ENCODE measurements around the gene TSPAN32.

TSPAN32 gene

DNA sequence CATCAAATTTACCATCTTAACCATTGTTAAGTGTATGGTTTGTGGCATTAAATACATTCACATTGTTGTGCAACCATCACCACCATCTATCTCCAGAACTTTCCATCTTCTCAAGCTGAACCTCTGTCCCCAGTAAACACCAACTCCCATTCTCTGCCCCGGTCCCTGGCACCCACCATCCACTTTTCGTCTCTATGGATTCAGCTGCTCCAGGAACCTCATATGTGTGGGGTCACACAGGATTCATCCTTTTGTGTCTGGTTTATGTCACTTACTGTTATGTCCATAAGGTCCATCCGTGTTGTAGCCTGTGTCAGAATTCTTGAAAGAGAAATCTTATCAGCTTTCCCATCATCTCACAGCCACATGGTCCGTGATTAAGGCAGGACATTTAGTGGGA, 16.3 kb downstream of the TSPAN32 start:
- no peak for ATAC-seq
- TF ChIP-seq ZNF565 (CRISPR knock-in tag; conservative IDR thresholded peaks at IDR 0.05; ENCODE audit: low read depth) = no peak

DNA sequence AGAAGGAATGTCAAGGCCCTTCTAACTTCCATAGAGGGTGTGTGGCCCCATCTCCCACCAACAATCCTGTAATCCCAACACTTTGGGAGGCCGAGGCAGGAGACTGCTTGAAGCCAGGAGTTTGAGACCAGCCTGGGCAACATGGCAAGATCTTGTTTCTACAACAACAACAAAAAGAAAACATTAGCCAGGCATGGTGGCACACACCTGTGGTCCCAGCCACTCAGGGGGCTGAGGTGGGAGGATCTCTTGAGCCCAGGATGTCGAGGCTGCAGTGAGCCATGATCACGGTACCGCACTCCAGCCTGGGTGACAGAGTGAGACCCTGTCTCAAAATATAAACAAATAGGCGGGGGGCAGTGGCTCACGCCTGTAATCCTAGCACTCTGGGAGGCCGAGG, 16.9 kb downstream of the TSPAN32 start:
- no peak for TF ChIP-seq POU6F1 (CRISPR knock-in tag; IDR thresholded peaks at IDR 0.05; ENCODE audit: borderline replicate concordance, low read depth)
- TF ChIP-seq CREB5 (CRISPR knock-in tag; IDR thresholded peaks at IDR 0.05; ENCODE audit: low read depth) = no peak
- TF ChIP-seq ESRRG (CRISPR knock-in tag; IDR thresholded peaks at IDR 0.05) = no peak
- TF ChIP-seq SNAI2 (CRISPR knock-in tag; IDR thresholded peaks at IDR 0.05) = no peak
- TF ChIP-seq ISL1 (CRISPR knock-in tag; IDR thresholded peaks at IDR 0.05) = no peak
- no peak for TF ChIP-seq RARB (CRISPR knock-in tag; IDR thresholded peaks at IDR 0.05)

DNA sequence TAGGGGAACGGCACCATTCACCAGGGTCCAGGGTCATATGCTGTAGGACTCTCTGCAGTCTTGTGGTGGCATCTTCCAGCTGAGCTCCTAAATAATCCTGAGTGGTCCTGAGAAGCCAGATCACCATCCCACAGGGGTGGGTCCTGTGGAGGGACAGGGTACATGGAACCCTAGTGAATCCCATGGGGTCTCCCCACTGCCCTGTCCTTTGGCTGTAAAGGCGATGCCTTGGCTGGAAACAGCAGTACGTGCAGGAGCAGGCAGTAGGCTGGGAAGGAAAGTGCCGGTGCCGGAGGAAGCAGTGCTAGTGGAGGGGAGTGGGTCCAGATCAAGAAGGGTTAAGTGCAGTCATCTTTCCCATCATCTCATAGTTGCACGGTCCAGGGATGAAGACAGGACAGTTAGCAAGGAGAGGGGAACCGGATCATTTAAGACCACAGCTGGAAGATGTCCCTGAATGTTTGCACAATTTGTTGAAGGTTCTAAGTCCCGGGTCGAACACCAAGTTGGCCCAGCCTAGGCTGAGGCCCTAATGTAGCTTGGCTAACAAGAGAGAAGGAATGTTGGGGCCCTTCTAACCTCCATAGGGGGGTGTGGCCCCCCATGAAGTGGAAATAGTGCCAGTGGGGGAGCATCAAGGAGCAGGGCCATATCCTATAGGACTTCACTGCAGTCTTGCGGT, 18.1 kb downstream of the TSPAN32 start:
- TF ChIP-seq ZNF8 (CRISPR knock-in tag; IDR thresholded peaks at IDR 0.05) = no peak
- TF ChIP-seq GLIS3 (CRISPR knock-in tag; IDR thresholded peaks at IDR 0.05) = no peak
- no peak for TF ChIP-seq ZNF70 (CRISPR knock-in tag; IDR thresholded peaks at IDR 0.05)
- no peak for TF ChIP-seq POU6F1 (CRISPR knock-in tag; IDR thresholded peaks at IDR 0.05; ENCODE audit: borderline replicate concordance, low read depth)
- no peak for TF ChIP-seq SNAI2 (CRISPR knock-in tag; IDR thresholded peaks at IDR 0.05)
- TF ChIP-seq CREB5 (CRISPR knock-in tag; IDR thresholded peaks at IDR 0.05; ENCODE audit: low read depth) = no peak
- no peak for TF ChIP-seq ARNTL (CRISPR knock-in tag; IDR thresholded peaks at IDR 0.05; ENCODE audit: borderline replicate concordance, low read depth)
- no peak for TF ChIP-seq PPARA (CRISPR knock-in tag; IDR thresholded peaks at IDR 0.05; ENCODE audit: borderline replicate concordance)
- no peak for TF ChIP-seq OSR1 (CRISPR knock-in tag; IDR thresholded peaks at IDR 0.05)
- no peak for TF ChIP-seq ZFP3 (CRISPR knock-in tag; IDR thresholded peaks at IDR 0.05)
- no peak for TF ChIP-seq ZC3H10 (CRISPR knock-in tag; IDR thresholded peaks at IDR 0.05)
- TF ChIP-seq CSRNP3 (CRISPR knock-in tag; IDR thresholded peaks at IDR 0.05) = no peak
- TF ChIP-seq ZNF565 (CRISPR knock-in tag; conservative IDR thresholded peaks at IDR 0.05; ENCODE audit: low read depth) = no peak
- no peak for TF ChIP-seq BACH2 (CRISPR knock-in tag; IDR thresholded peaks at IDR 0.05; ENCODE audit: borderline replicate concordance)
- no peak for TF ChIP-seq TSHZ2 (CRISPR knock-in tag; IDR thresholded peaks at IDR 0.05)
- no peak for TF ChIP-seq RARB (CRISPR knock-in tag; IDR thresholded peaks at IDR 0.05)
- no peak for TF ChIP-seq ZFP30 (CRISPR knock-in tag; IDR thresholded peaks at IDR 0.05)
- no peak for TF ChIP-seq TCF4 (CRISPR knock-in tag; IDR thresholded peaks at IDR 0.05; ENCODE audit: borderline replicate concordance)
- no peak for TF ChIP-seq ISL1 (CRISPR knock-in tag; IDR thresholded peaks at IDR 0.05)
- ATAC-seq = no peak

More for the DNA sequence above, 16.9 kb downstream of the TSPAN32 start:
- ATAC-seq = no peak

Measured in SK-N-SH treated with all-trans-retinoic acid at 6 μM for 48 hours (cell line).